Raji (cell line): Measurements from ENCODE around the gene BRD3.

Experiments used
- POLR2A ChIP-seq: IDR thresholded peaks from 2 replicates; pipeline ENCODE4 v1.6.1; 2011; ENCODE audit warnings: low read depth, low read length, control low read depth; ENCODE audit not compliant: insufficient read depth

The BRD3 gene

DNA sequence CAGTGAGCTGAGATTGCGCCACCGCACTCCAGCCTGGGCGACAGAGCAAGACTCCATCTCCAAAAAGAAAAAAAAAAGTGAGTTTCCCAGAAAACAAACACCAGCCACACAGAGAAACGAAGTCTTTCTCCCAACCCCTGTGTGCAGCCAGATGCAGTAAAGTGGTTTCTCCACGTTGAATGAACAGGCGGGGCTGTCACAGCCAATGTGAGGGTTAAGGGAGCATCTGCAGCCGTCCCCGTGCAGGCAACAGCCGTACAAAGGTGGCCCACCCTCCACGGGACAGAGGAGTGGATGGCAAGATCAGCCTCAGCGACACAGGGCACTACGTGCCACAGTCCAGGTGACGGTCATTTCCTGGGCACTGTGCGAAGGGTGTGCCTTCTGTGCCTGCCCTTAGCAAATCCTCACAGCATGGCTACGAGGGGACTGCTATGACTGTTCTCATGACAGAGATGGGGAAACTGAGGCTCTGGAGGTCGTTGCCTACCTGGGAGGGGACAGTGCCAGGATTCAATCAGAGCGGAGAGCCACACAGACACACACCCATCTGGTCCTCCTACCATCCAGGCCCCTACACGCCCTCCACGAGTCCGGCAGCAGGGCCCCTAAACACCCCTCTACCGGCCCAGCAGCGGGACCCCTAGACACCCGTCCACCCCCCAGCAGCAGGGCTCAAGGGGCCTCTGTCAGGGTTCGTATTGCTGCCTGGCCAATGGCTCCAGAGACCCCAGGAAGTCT lies 78.0 kb downstream of the BRD3 start:
- no peak for TF ChIP-seq POLR2A

DNA sequence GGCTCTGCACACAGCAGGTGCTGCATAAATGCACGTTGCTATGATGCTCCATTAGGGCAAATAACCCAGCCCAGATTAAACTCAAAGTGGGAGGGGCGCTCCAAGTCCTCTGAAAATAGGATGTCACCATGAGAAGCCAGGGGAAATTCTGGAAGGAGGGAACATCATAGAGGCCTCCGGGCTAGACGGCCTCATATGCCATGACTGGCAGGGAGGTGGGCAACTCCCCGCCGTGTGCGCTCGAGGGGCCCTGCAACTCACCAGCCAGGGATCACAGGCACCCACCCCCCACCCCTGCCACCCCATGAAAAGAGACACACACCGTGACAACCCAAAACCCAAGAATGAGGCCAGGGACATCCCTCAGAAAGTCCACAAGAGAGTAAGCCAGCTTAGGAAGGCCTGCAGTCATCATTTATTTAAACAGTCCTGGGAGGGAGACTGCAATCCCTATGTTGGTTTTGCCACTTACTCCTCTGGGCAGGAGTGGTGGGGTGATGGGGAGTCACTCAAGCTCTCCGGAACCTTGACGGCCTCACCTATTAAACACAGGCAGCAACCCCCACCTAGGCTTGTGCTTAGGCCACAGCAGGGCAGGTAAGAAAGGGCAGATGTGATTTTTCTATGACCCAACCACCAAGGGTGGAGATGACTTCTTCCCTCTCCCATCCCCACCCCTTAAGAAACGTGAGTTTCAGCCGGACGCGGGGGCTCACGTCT lies 79.7 kb downstream of the BRD3 start:
- TF ChIP-seq POLR2A = no peak

DNA sequence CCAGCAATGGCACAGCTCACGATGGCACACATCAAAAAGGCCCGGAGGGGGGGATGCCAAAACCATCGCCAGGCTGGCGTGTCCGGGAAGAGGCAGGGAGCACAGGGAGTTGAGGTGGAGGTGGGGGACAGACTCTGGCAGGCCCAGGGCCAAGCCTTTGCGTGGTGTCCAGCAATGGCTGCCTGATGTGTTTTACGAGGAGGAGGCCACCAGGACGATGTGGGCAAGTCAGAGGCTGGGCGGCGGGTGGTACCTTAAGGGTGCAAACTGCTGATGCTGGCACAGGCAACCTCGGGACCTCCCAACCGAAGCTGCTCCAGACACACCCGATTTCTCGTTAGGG lies 80.4 kb downstream of the BRD3 start:
- no peak for TF ChIP-seq POLR2A

DNA sequence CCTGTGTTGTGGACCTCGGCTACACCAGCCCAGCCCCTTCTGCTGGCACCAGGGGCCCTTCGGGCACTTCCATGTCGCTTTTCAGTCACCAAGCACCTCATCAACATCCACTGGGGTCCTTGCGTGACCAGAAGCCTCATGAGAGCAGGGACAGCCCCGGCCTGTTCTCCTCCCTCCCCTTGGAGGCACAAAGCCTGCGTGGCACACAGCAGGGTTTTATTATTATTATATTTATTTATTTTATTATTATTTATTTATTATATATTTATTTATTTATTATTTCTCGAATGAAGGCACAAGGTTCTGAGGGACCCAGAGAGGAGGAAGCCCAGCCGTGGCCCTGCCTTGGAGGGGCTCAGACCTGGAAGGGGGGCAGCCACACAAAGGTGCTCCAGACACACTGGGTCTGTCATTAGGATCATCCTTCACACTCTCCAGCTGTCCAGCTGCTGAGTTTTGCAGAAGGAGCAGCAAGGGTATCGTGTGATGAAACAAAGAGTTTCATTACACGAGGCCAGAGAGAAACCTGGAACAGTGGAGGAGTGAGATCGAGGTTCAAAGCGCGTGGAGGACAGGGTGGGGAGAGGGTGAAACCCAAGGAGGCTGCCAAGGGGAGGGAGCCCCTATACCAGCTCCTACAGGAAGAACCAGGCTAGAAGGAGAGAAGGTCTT lies 80.9 kb downstream of the BRD3 start:
- no peak for TF ChIP-seq POLR2A

DNA sequence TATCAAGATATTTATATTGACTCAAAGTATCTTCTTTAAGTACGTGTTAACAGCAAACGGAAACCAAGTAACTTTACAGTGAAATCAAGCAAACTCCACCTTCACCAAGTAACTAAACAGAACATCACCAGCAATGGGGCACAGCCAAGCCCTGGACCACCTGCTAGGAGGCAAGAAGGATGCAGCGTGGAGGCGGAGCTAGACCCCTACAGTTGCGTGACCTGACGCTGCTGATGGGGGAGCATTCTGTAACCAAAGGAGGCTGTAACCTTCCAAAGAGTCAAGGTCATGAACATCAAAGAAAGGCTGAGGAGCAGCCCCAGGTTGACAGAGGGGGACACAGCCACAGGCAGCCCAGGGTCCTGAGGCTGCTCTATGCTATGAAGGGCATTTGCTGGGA lies 81.8 kb downstream of the BRD3 start:
- no peak for TF ChIP-seq POLR2A

DNA sequence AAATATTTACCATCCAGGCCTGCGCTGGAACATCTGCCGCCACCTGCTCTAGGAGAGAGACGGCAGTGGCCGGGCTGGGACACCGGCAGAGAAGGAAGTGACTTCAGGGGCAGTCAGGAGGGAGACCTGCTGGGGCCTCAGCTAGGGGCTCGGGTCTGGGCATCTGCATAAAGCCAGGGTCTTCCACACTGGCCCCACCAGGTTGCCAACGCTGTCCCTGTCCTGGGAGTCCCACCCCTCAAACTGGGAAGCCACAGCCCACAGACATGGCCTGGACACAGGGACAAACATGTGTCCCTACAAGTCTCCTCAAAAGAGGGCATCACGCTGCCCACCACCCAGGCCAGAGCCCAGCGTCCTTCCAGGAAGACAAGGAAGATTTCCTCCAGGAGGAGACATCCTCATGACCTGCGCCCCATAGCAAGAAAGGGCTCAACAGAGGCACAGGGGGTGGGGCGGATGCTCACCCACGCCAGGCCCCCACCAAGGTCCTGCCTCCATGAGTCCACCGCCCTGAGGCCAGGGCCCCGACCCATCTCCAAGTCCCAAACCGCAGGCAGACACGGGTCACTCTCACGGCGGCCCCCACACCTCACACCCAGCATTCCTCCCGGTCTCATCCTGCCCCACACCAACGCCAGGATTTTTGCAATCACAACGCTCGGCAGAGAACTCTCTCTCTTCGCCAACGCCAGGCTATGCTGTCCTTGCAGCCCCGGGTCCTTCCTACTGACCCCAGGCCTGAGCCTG lies 84.7 kb downstream of the BRD3 start:
- no peak for TF ChIP-seq POLR2A

DNA sequence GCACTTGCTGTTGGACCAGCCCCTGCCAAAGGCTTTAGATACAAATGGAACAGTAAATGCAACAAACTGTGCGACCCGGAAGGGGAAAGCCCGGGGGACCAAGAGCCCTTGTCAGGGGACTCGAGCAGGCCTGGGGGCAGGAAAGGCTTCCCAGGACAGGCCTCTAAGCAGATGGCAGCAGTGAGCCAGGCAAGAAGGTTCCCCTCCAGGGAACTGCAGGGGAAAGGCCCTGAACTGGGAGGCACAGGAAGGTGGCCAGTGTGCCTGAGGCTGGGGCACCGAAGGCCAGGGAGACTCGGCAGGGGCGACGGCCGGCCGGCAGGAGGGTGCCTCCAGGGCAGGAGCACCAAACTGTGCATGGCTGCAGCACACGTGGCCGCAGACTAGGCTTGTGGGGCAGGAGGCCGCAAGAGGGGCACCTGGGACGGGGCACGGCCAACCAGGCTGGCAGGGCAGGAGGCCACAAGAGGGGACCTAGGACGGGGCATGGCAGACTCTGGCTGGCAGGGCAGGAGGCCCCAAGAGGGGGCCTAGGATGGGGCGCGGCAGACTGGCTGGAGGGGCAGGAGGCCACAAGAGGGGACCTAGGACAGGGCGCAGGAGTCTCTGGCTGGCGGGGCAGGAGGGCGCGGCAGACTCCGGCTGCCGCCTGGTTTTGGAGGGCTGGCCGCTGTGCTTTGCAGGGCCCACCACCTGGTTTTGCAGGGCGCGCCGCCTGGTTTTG lies 85.7 kb downstream of the BRD3 start:
- TF ChIP-seq POLR2A = no peak

DNA sequence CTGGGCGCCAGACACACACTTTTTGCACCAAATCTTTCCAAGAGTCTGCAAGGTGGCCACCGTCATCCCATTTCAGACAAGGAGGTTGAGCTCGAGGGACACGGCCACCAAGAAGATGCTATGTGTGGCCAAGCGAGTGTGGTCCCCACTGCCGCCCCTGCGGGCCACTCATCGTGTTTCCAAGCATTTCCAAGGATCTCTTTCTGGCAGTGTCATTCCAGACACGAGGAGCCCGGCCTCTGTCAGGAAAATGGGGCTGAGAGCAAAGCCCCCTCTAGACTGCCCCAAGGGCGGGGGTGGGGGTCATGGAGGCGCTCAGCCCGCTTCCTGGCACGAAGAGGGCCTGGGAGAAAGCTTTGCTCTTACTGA lies 86.3 kb downstream of the BRD3 start:
- no peak for TF ChIP-seq POLR2A

DNA sequence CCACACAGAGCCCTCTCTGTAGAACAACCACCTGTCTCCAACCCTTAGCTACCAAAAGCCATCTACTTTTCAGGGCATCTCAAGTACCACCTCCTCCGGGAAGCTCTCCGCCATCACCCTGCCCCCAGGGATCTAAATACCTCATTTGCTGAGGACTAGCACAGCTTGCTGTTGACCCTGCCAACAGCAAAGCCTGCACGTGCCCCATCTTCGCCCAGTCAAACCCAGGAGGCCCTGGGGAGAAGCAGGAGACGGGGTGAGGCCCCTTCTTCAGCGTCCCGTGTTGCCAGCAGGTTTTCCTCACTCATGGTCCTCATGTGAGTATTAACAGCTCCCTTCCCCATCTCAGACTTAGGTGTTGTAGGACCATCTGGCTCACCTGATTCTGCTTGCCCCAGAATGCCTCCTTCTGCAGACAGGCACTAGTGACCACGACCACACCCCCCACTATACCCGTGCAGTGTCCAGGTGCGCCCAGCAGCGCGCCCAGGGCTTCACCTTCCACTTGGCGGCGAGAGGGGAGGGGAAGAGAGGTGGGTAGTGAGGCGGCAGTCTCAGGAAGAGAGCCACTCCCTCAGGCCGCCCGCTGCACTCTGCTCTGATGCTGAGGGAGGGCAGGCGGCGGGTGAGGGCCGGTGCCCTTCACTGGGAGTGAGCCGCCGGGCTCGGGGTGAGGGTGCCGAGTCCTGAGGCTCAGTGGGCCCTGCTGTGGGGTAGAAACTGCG lies 86.8 kb downstream of the BRD3 start:
- no peak for TF ChIP-seq POLR2A
